HG03520 (cell line): ENCODE data around the gene SMG6.
"Not testable (repeated sequence)": the region's sequence is repeated elsewhere in the genome, so short reads cannot be mapped to it uniquely, and the experiment has no call there.

Source experiments
- ATAC-seq: cut with Tn5 transposase; IDR thresholded peaks from one replicate; pipeline ENCODE4 v1.9.1; 2021; ENCODE audit warnings: mild to moderate bottlenecking, moderate library complexity; ENCODE audit not compliant: unreplicated experiment

The SMG6 gene

GRCh38 chr17:2207815-2208515, 95.6 kb downstream of the SMG6 start:
- ATAC-seq, result no peak

GRCh38 chr17:2204393-2204792, 99.2 kb downstream of the SMG6 start:
- ATAC-seq, result no peak

GRCh38 chr17:2203818-2204217, 99.8 kb downstream of the SMG6 start:
- no peak for ATAC-seq

GRCh38 chr17:2202996-2203575, 100.5 kb downstream of the SMG6 start:
- ATAC-seq, result no peak

- ATAC-seq, result no peak
These were observed 101.1 kb downstream of the SMG6 start for GRCh38 chr17:2202302-2202995.

- ATAC-seq, result not testable (repeated sequence)
These were observed 104.2 kb downstream of the SMG6 start for GRCh38 chr17:2199386-2199785.

GRCh38 chr17:2198927-2199326, 104.7 kb downstream of the SMG6 start:
- ATAC-seq, result no peak

GRCh38 chr17:2197271-2197670, 106.3 kb downstream of the SMG6 start:
- ATAC-seq, result no peak

- no peak for ATAC-seq
These were observed 107.9 kb downstream of the SMG6 start for GRCh38 chr17:2195729-2196128.

- no peak for ATAC-seq
These were observed 108.7 kb downstream of the SMG6 start for GRCh38 chr17:2194889-2195335.

GRCh38 chr17:2192367-2193057, 111.1 kb downstream of the SMG6 start:
- no peak for ATAC-seq

- ATAC-seq, result no peak
These were observed 111.8 kb downstream of the SMG6 start for GRCh38 chr17:2191785-2192184.

GRCh38 chr17:2191227-2191626, 112.4 kb downstream of the SMG6 start:
- no peak for ATAC-seq

GRCh38 chr17:2190014-2190413, 113.6 kb downstream of the SMG6 start:
- ATAC-seq, result no peak

- ATAC-seq, result no peak
These were observed 114.5 kb downstream of the SMG6 start for GRCh38 chr17:2188971-2189630.

GRCh38 chr17:2187758-2188157, 115.8 kb downstream of the SMG6 start:
- no peak for ATAC-seq

- ATAC-seq, result no peak
These were observed 116.6 kb downstream of the SMG6 start for GRCh38 chr17:2186937-2187336.

GRCh38 chr17:2184993-2185931, 118.3 kb downstream of the SMG6 start:
- no peak for ATAC-seq

GRCh38 chr17:2183346-2183745, 120.2 kb downstream of the SMG6 start:
- ATAC-seq, result no peak

GRCh38 chr17:2181897-2182448, 121.6 kb downstream of the SMG6 start:
- ATAC-seq, result no peak
